ENCODE results near the gene PCNX2. TPM values are rescaled to one million over a fixed set of nuclear protein-coding genes. Genes with fewer than 3 reads are reported as not detected.

The PCNX2 gene
- total RNA-seq, 2 donors from 2014 or later: 23.9 to 39.1 TPM

- no peaks in the 10 kb centered on the region for H3K9me3 ChIP-seq (ENCODE audit: control insufficient read depth, low read length)
- H3K27me3 ChIP-seq (ENCODE audit: control insufficient read depth, insufficient read depth, low read length, poor library complexity, severe bottlenecking): no peaks in the 10 kb centered on the region
- H3K4me1 Mint-ChIP-seq: peaks cover 5% of the 10 kb centered on the region
- H3K27ac Mint-ChIP-seq: no peak overlapping the region
- H3K4me1 ChIP-seq (ENCODE audit: control insufficient read depth, insufficient read depth, low read length): no peaks in the 10 kb centered on the region
- H3K36me3 ChIP-seq (ENCODE audit: control insufficient read depth, insufficient read depth, low read length): no peaks in the 10 kb centered on the region
- no peak for DNase-seq
- no peak overlapping the region for H3K27ac ChIP-seq (ENCODE audit: low read depth, low read length)
- no peak overlapping the region for H3K4me3 ChIP-seq (ENCODE audit: low read length)
- no peak overlapping the region for H3K9ac ChIP-seq (ENCODE audit: extremely low read depth, low read length, poor library complexity, severe bottlenecking)
- H3K36me3 Mint-ChIP-seq (ENCODE audit: low read depth): peaks cover 24% of the 10 kb centered on the region
- H3K27me3 Mint-ChIP-seq (ENCODE audit: insufficient read depth): no peaks in the 10 kb centered on the region
- 96% methylated on average over 2 of the region's 2 CpGs; no CpG with 5 or more reads in 1 of the 2 experiments for WGBS, 2 experiments (ENCODE audit: insufficient coverage in 1 of 2, insufficient read length in 1 of 2)
- peaks cover 2% of the 10 kb centered on the region for H3K9me3 Mint-ChIP-seq
- no peak for TF ChIP-seq CTCF (conservative IDR thresholded peaks at IDR 0.05)
- no peak overlapping the region for H3K4me3 Mint-ChIP-seq
Observed at GRCh38 chr1:233122779-233123178, 172.7 kb downstream of the PCNX2 start.

- Mint-ChIP-seq H3K27me3 (ENCODE audit: insufficient read depth) (no peaks in the 10 kb centered on the region), H3K4me3 (no peak overlapping the region), H3K36me3 (ENCODE audit: low read depth) (peaks cover 24% of the 10 kb centered on the region), H3K27ac (no peak overlapping the region), H3K4me1 (no peaks in the 10 kb centered on the region), H3K9me3 (peaks cover 2% of the 10 kb centered on the region)
- H3K27me3 ChIP-seq (ENCODE audit: control insufficient read depth, insufficient read depth, low read length, poor library complexity, severe bottlenecking): no peaks in the 10 kb centered on the region
- H3K27ac ChIP-seq (ENCODE audit: low read depth, low read length): no peak overlapping the region
- TF ChIP-seq CTCF (conservative IDR thresholded peaks at IDR 0.05): no peak
- no peaks in the 10 kb centered on the region for H3K36me3 ChIP-seq (ENCODE audit: control insufficient read depth, insufficient read depth, low read length)
- WGBS, 2 experiments (ENCODE audit: insufficient coverage in 1 of 2, insufficient read length in 1 of 2): no CpG with 5 or more reads among the region's 1 CpG
- H3K9me3 ChIP-seq (ENCODE audit: control insufficient read depth, low read length): no peaks in the 10 kb centered on the region
- no peak for DNase-seq
- H3K4me1 ChIP-seq (ENCODE audit: control insufficient read depth, insufficient read depth, low read length): no peaks in the 10 kb centered on the region
- no peak overlapping the region for H3K4me3 ChIP-seq (ENCODE audit: low read length)
- H3K9ac ChIP-seq (ENCODE audit: extremely low read depth, low read length, poor library complexity, severe bottlenecking): no peak overlapping the region
Observed at GRCh38 chr1:233121947-233122559, 173.5 kb downstream of the PCNX2 start.

- Mint-ChIP-seq H3K27me3 (ENCODE audit: insufficient read depth) (no peaks in the 10 kb centered on the region), H3K36me3 (ENCODE audit: low read depth) (peaks cover 17% of the 10 kb centered on the region), H3K4me1 (peaks cover 36% of the 10 kb centered on the region), H3K4me3 (no peak overlapping the region), H3K9me3 (peaks cover 2% of the 10 kb centered on the region), H3K27ac (peak overlapping the region; percentile 99)
- TF ChIP-seq CTCF (conservative IDR thresholded peaks at IDR 0.05): no peak
- Histone ChIP-seq H3K36me3 (ENCODE audit: control insufficient read depth, insufficient read depth, low read length) (peaks cover 5% of the 10 kb centered on the region), H3K9ac (ENCODE audit: extremely low read depth, low read length, poor library complexity, severe bottlenecking) (no peak overlapping the region), H3K27me3 (ENCODE audit: control insufficient read depth, insufficient read depth, low read length, poor library complexity, severe bottlenecking) (no peaks in the 10 kb centered on the region), H3K9me3 (ENCODE audit: control insufficient read depth, low read length) (no peaks in the 10 kb centered on the region), H3K4me3 (ENCODE audit: low read length) (no peak overlapping the region), H3K27ac (ENCODE audit: low read depth, low read length) (no peak overlapping the region), H3K4me1 (ENCODE audit: control insufficient read depth, insufficient read depth, low read length) (peaks cover 9% of the 10 kb centered on the region)
- WGBS, 2 experiments (ENCODE audit: insufficient coverage in 1 of 2, insufficient read length in 1 of 2): 91 to 100% methylated on average over 1 to 3 of the region's 5 CpGs
- DNase-seq: peak; percentile 46
Observed at GRCh38 chr1:233114860-233115259, 180.7 kb downstream of the PCNX2 start.

Measured in endodermal cell (in vitro differentiated cells).